KMS-11 (cell line): ENCODE data around the gene MAP2K5.

ENCODE experiments used
- H2AFZ ChIP-seq: fragments of 200-600 bp; sonication (generic); 2 replicates; pipeline ENCODE4 v1.6.1; 2016; ENCODE audit warnings: antibody characterized with exemption, mixed run types, low read depth
- H3K27ac ChIP-seq: fragments of 200-600 bp; sonication (generic); 2 replicates; pipeline ENCODE4 v1.6.1; 2016; ENCODE audit warnings: mild to moderate bottlenecking, mixed run types
- H3K27me3 ChIP-seq: fragments of 200-600 bp; sonication (generic); 2 replicates; pipeline ENCODE4 v1.6.1; 2017; ENCODE audit warnings: mild to moderate bottlenecking, low read depth, mixed run types, moderate library complexity; ENCODE audit not compliant: insufficient read depth
- H3K36me3 ChIP-seq: fragments of 200-600 bp; sonication (generic); 2 replicates; pipeline ENCODE4 v1.6.1; 2017; ENCODE audit warnings: mild to moderate bottlenecking, mixed run types; ENCODE audit not compliant: insufficient read depth
- H3K4me1 ChIP-seq: fragments of 200-600 bp; sonication (generic); 2 replicates; pipeline ENCODE4 v1.6.1; 2016; ENCODE audit warnings: mild to moderate bottlenecking, low read depth, mixed run types; ENCODE audit not compliant: poor library complexity, severe bottlenecking
- H3K4me2 ChIP-seq: fragments of 200-600 bp; sonication (generic); 2 replicates; pipeline ENCODE4 v1.7.0; 2016; ENCODE audit warnings: mild to moderate bottlenecking, mixed run types
- H3K4me3 ChIP-seq: fragments of 200-600 bp; sonication (generic); IDR thresholded peaks from 2 replicates; pipeline ENCODE4 v1.6.1; 2017; ENCODE audit warnings: low read depth, low read length, mixed read lengths; ENCODE audit not compliant: insufficient read depth
- H3K79me2 ChIP-seq: fragments of 200-600 bp; sonication (generic); 2 replicates; pipeline ENCODE4 v1.6.1; 2016; ENCODE audit warnings: low read depth, mixed run types; ENCODE audit not compliant: insufficient read depth
- H3K9ac ChIP-seq: fragments of 200-600 bp; sonication (generic); 2 replicates; pipeline ENCODE4 v1.6.1; 2016; ENCODE audit warnings: mild to moderate bottlenecking, mixed run types
- H4K20me1 ChIP-seq: fragments of 200-600 bp; sonication (generic); 2 replicates; pipeline ENCODE4 v1.6.1; 2016; ENCODE audit warnings: mild to moderate bottlenecking, mixed run types; ENCODE audit not compliant: insufficient read depth
- CTCF ChIP-seq: fragments of 200-600 bp; sonication (generic); conservative IDR thresholded peaks from 2 replicates; pipeline ENCODE4 v1.6.1; 2017; ENCODE audit warnings: low read depth, mild to moderate bottlenecking, antibody characterized with exemption, low read length, moderate library complexity, mixed read lengths

Gene MAP2K5

DNA sequence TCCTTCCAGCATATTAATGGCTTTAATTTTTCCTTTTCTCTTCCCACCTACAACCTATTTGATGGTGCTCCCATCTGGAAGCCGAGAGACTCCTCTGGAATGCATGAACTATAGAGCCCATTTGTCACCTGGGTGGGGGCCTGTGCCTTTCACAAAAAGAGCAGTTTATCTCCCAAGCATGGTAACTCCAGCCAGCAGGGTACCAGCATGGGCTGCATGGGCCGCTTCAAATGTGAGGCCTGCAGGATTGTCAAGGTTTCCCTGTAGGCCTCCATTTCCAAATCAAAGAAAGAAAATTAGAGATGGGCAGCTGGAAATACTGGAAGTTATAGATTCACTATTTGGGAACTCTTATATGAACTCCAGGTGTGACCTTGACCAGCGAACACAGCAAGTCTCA, 232.1 kb downstream of the MAP2K5 start:
- H4K20me1 ChIP-seq: no peaks in the 10 kb centered on the region
- H3K4me2 ChIP-seq: no peak overlapping the region
- H2AFZ ChIP-seq: no peak overlapping the region
- TF ChIP-seq CTCF: no peak
- H3K27ac ChIP-seq: no peak overlapping the region
- H3K4me1 ChIP-seq: no peaks in the 10 kb centered on the region
- no peak overlapping the region for H3K4me3 ChIP-seq
- no peaks in the 10 kb centered on the region for H3K36me3 ChIP-seq
- H3K79me2 ChIP-seq: no peaks in the 10 kb centered on the region
- no peak overlapping the region for H3K9ac ChIP-seq
- no peaks in the 10 kb centered on the region for H3K27me3 ChIP-seq

DNA sequence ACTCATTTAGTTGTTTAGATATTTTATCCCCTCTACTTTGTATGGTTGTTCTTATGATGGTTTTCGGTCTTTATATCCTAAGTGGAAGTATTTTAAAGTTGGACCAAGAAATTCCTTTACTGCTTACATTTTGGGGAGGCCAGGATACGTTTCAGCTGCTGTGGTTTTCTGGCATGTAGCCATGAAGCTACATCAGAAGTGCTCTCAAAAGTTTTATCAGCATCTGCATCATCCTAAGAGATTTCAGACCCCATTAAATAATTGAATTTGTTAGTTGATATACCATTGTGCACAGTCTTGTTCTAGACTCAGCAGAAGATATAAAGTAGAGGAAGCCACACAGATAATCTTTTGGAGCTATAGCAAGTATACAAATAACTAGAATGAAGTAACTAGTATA, 232.7 kb downstream of the MAP2K5 start:
- H3K9ac ChIP-seq: no peak overlapping the region
- peaks cover 5% of the 10 kb centered on the region for H3K4me1 ChIP-seq
- no peak overlapping the region for H3K4me3 ChIP-seq
- H3K27me3 ChIP-seq: no peaks in the 10 kb centered on the region
- no peaks in the 10 kb centered on the region for H3K36me3 ChIP-seq
- H2AFZ ChIP-seq: no peak overlapping the region
- no peaks in the 10 kb centered on the region for H4K20me1 ChIP-seq
- no peak overlapping the region for H3K27ac ChIP-seq
- no peak for TF ChIP-seq CTCF
- no peaks in the 10 kb centered on the region for H3K79me2 ChIP-seq
- no peak overlapping the region for H3K4me2 ChIP-seq

DNA sequence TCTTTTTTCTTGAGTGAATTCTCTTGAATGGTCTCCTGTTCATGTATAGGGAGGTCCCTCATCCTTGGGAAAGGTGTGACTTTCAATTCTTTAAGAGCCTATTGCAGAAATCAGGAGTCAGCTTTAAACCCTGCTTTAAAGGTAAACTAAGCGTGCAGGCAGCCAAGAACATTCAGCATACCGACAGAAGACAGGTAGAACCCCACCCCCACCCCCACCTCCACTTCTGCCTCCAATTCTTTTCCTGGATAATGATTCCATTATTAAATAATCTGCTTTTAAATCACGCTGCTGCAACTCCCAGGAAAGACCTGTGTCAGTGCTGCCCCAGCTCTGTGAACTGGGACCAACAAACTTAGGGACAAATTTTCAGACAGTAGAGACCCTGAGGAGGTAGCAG, 233.5 kb downstream of the MAP2K5 start:
- H3K27ac ChIP-seq: no peak overlapping the region
- no peak overlapping the region for H3K9ac ChIP-seq
- no peak for TF ChIP-seq CTCF
- H3K79me2 ChIP-seq: no peaks in the 10 kb centered on the region
- H3K4me3 ChIP-seq: no peak overlapping the region
- H2AFZ ChIP-seq: no peak overlapping the region
- H3K36me3 ChIP-seq: no peaks in the 10 kb centered on the region
- no peaks in the 10 kb centered on the region for H3K27me3 ChIP-seq
- peaks cover 13% of the 10 kb centered on the region for H3K4me1 ChIP-seq
- no peaks in the 10 kb centered on the region for H4K20me1 ChIP-seq
- H3K4me2 ChIP-seq: no peak overlapping the region

DNA sequence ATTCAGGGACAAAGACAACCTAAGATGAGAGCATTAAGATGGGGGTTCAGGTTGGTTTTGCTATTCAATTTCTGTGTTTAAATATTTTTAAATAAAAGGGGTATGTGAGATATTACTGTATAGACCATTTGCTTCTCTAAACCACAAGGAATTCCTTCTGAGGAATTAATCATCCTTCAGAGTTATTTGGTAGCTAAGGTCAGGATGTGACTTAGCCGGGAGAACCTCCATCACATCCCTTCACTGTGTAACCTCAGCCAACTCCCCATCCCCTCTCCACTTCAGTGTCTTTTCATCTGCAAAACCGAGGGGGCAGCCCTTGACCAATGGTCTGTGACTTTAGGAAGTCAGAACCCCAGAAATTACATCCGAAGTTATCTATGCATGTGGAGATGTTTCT, 234.1 kb downstream of the MAP2K5 start:
- H3K27me3 ChIP-seq: no peaks in the 10 kb centered on the region
- no peak overlapping the region for H3K9ac ChIP-seq
- H4K20me1 ChIP-seq: no peaks in the 10 kb centered on the region
- H3K27ac ChIP-seq: no peak overlapping the region
- H3K4me2 ChIP-seq: no peak overlapping the region
- H3K79me2 ChIP-seq: no peaks in the 10 kb centered on the region
- peaks cover 19% of the 10 kb centered on the region for H3K4me1 ChIP-seq
- no peaks in the 10 kb centered on the region for H3K36me3 ChIP-seq
- no peak overlapping the region for H3K4me3 ChIP-seq
- TF ChIP-seq CTCF: no peak
- H2AFZ ChIP-seq: no peak overlapping the region

- no peak overlapping the region for H3K27ac ChIP-seq
- H2AFZ ChIP-seq: no peak overlapping the region
- no peak overlapping the region for H3K4me3 ChIP-seq
- no peaks in the 10 kb centered on the region for H4K20me1 ChIP-seq
- H3K79me2 ChIP-seq: no peaks in the 10 kb centered on the region
- no peaks in the 10 kb centered on the region for H3K36me3 ChIP-seq
- no peaks in the 10 kb centered on the region for H3K27me3 ChIP-seq
- no peak for TF ChIP-seq CTCF
- peaks cover 23% of the 10 kb centered on the region for H3K4me1 ChIP-seq
- no peak overlapping the region for H3K4me2 ChIP-seq
- H3K9ac ChIP-seq: no peak overlapping the region
These were observed 234.6 kb downstream of the MAP2K5 start for GRCh38 chr15:67777071-67777470.
